Stomach (tissue), 9 donors: Measurements from ENCODE around the gene ACAT2. TPM values are rescaled to one million over a fixed set of nuclear protein-coding genes. Genes with fewer than 3 reads are reported as not detected.

Source experiments
- DNase-seq, 2 donors: peaks; one replicate each; pipeline versions ENCODE4 v3.0.0 to v3.0.0-alpha.2; 2013 to 2019
- H3K27ac ChIP-seq, 5 donors: fragments of 200-600 bp in 4 of 5; sonication (generic) in 4 of 5; one replicate each; pipeline ENCODE4 v1.5.1; 2013 to 2019; ENCODE audit warnings: mild to moderate bottlenecking in 1 of 5, moderate library complexity in 1 of 5
- H3K27me3 ChIP-seq, 3 donors: fragments of 200-600 bp; sonication (generic); one replicate each; pipeline ENCODE4 v1.5.1; 2017 to 2019; ENCODE audit warnings: mixed run types in 1 of 3
- H3K36me3 ChIP-seq, 4 donors: fragments of 200-600 bp; sonication (generic); 1 replicate in 3 of 4; 2 replicates in 1 of 4; pipeline ENCODE4 v1.5.1; 2016 to 2019
- H3K4me1 ChIP-seq, 4 donors: fragments of 200-600 bp; sonication (generic); one replicate each; pipeline ENCODE4 v1.5.1; 2016 to 2019
- H3K4me3 ChIP-seq, 4 donors: fragments of 200-600 bp; sonication (generic) in 3 of 4; one replicate each; pipeline ENCODE4 v1.5.1; 2016 to 2019; ENCODE audit warnings: mild to moderate bottlenecking in 1 of 4
- H3K9me3 ChIP-seq, 4 donors: fragments of 200-600 bp; sonication (generic); one replicate each; pipeline ENCODE4 v1.5.1; 2016 to 2019
- CTCF ChIP-seq, 7 experiments: fragments of 450-650 bp in 4 of 7; fragments of 200-600 bp in 3 of 7; sonication (generic) in 3 of 7; IDR thresholded peaks; one replicate each; pipeline ENCODE4 v1.5.1; 2016 to 2019; ENCODE audit warnings: antibody characterized with exemption in 7 of 7, control low read depth in 2 of 7, mild to moderate bottlenecking in 1 of 7
- EP300 ChIP-seq: sonication (generic); formaldehyde crosslinking; IDR thresholded peaks from one replicate; pipeline ENCODE4 v1.6.1; 2017; ENCODE audit warnings: antibody characterized with exemption
- POLR2A ChIP-seq, 4 donors: fragments of 450-650 bp; IDR thresholded peaks; one replicate each; pipeline ENCODE4 v1.6.1; 2016; ENCODE audit warnings: antibody characterized with exemption in 4 of 4, control low read depth in 2 of 4, mild to moderate bottlenecking in 1 of 4, moderate library complexity in 1 of 4
- POLR2AphosphoS5 ChIP-seq, 3 donors: sonication (generic); formaldehyde crosslinking; IDR thresholded peaks; one replicate each; pipeline ENCODE4 v1.6.1; 2016; ENCODE audit warnings: antibody characterized with exemption in 3 of 3
- WGBS, 5 donors: extraction: QIAGEN DNeasy Blood & Tissue Kit in 3 of 5; methylation state at CpG; one replicate each; pipeline versions ENCODE4 v1.1.5 to v1.1.7; 2013 to 2018; 5-methylcytosine and 5-hydroxymethylcytosine counted together
- intact Hi-C: fragments of 100-400 bp; cut with DNase I; formaldehyde crosslinking; loops from one replicate; pipeline ENCODE4 v1.15.1; 2023; ENCODE audit warnings: low total_unique reads
- polyA plus RNA-seq, 3 donors: library from polyadenylated mRNA; stranded (reverse); fragments of 200-250 nt; gene quantifications; one replicate each; pipeline ENCODE4 v1.2.3, GENCODE V29; 2013
- total RNA-seq, 5 donors: library from RNA; depleted of rRNA; stranded (reverse); fragments of >200 nt; gene quantifications; one replicate each; pipeline versions ENCODE4 v1.1.0 to v1.2.3, GENCODE V29; 2014 to 2016
- donor health status: healthy with polysubstance abuse.
- donor health status: Bipolar disorder and iron deficiency.
- donor health status: healthy.

The ACAT2 gene
- total and polyA plus RNA-seq, 8 donors: 0.58 to 82.1 (median 22.7) TPM

- Histone ChIP-seq H3K27ac (no peak overlapping the region), H3K36me3 (peaks cover 0 to 4% (median 0%) of the 10 kb centered on the region in 4 donors), H3K9me3 (no peaks in the 10 kb centered on the region), H3K4me3 (no peak overlapping the region), H3K27me3 (no peaks in the 10 kb centered on the region), H3K4me1 (peaks cover 0 to 15% (median 0%) of the 10 kb centered on the region in 4 donors)
- DNase-seq: peak in 1 of 2 donors; percentile 10
- intact Hi-C loops: no loop called here
- TF ChIP-seq POLR2A (IDR thresholded peaks at IDR 0.05) (no peak), CTCF (IDR thresholded peaks at IDR 0.05) (no peak), POLR2AphosphoS5 (IDR thresholded peaks at IDR 0.05) (no peak), EP300 (no peak)
- WGBS, 5 donors: 81 to 91% (median 87%) methylated on average over 9 of the region's 9 CpGs
Observed at GRCh38 chr6:159806021-159806458, 44.2 kb downstream of the ACAT2 start.

- WGBS, 5 donors: 46 to 73% (median 54%) methylated on average over 5 of the region's 5 CpGs
- DNase-seq: peak in 1 of 2 donors; percentile 26
- intact Hi-C loops: no loop called here
- peak overlapping the region in 1 of 5 donors; percentile 3 for H3K27ac ChIP-seq
- peak in 1 of 3 donors; percentile 25 for TF ChIP-seq POLR2AphosphoS5 (IDR thresholded peaks at IDR 0.05)
- no peak for TF ChIP-seq POLR2A (IDR thresholded peaks at IDR 0.05)
- no peak for TF ChIP-seq CTCF (IDR thresholded peaks at IDR 0.05)
- no peak for TF ChIP-seq EP300
- H3K36me3 ChIP-seq: peaks cover 0 to 4% (median 0%) of the 10 kb centered on the region in 4 donors
- H3K27me3 ChIP-seq: no peaks in the 10 kb centered on the region
- H3K4me1 ChIP-seq: peaks cover 0 to 15% (median 0%) of the 10 kb centered on the region in 4 donors
- no peak overlapping the region for H3K4me3 ChIP-seq
- H3K9me3 ChIP-seq: no peaks in the 10 kb centered on the region
Observed at GRCh38 chr6:159807150-159807858, 45.5 kb downstream of the ACAT2 start.

- intact Hi-C loops: no loop called here
- Histone ChIP-seq H3K36me3 (peaks cover 0 to 4% (median 0%) of the 10 kb centered on the region in 4 donors), H3K9me3 (no peaks in the 10 kb centered on the region), H3K4me1 (peaks cover 0 to 15% (median 0%) of the 10 kb centered on the region in 4 donors), H3K27me3 (no peaks in the 10 kb centered on the region), H3K4me3 (no peak overlapping the region), H3K27ac (no peak overlapping the region)
- WGBS, 5 donors: 81 to 90% (median 85%) methylated on average over 6 of the region's 6 CpGs
- DNase-seq: no peak
- no peak for TF ChIP-seq POLR2A (IDR thresholded peaks at IDR 0.05)
Observed at GRCh38 chr6:159808647-159809046, 46.8 kb downstream of the ACAT2 start.

GRCh38 chr6:159809149-159809548, 47.3 kb downstream of the ACAT2 start:
- no peak for DNase-seq
- intact Hi-C loops: no loop called here
- Histone ChIP-seq H3K36me3 (peaks cover 0 to 4% (median 0%) of the 10 kb centered on the region in 4 donors), H3K9me3 (no peaks in the 10 kb centered on the region), H3K27me3 (no peaks in the 10 kb centered on the region), H3K27ac (no peak overlapping the region), H3K4me3 (no peak overlapping the region), H3K4me1 (peaks cover 0 to 15% (median 0%) of the 10 kb centered on the region in 4 donors)
- 84 to 93% (median 89%) methylated on average over 4 of the region's 4 CpGs for WGBS, 5 donors
- TF ChIP-seq POLR2A (IDR thresholded peaks at IDR 0.05) (no peak), EP300 (no peak), POLR2AphosphoS5 (IDR thresholded peaks at IDR 0.05) (no peak), CTCF (IDR thresholded peaks at IDR 0.05) (no peak)

- Histone ChIP-seq H3K27ac (no peak overlapping the region), H3K4me3 (no peak overlapping the region), H3K4me1 (peaks cover 0 to 13% (median 6%) of the 10 kb centered on the region in 4 donors), H3K9me3 (no peaks in the 10 kb centered on the region), H3K27me3 (no peaks in the 10 kb centered on the region), H3K36me3 (no peaks in the 10 kb centered on the region)
- 80 to 95% (median 86%) methylated on average over 9 of the region's 9 CpGs for WGBS, 5 donors
- TF ChIP-seq POLR2AphosphoS5 (IDR thresholded peaks at IDR 0.05) (no peak), CTCF (IDR thresholded peaks at IDR 0.05) (no peak), POLR2A (IDR thresholded peaks at IDR 0.05) (no peak), EP300 (no peak)
- intact Hi-C loops: no loop called here
- DNase-seq: no peak
Observed at GRCh38 chr6:159813781-159814180, 51.9 kb downstream of the ACAT2 start.
